Progenitor cell of endocrine pancreas (in vitro differentiated cells): Measurements from ENCODE around the gene CUEDC1. TPM values are rescaled to one million over a fixed set of nuclear protein-coding genes. Genes with fewer than 3 reads are reported as not detected.

ENCODE experiments used
- DNase-seq: peaks from one replicate; pipeline ENCODE4 v3.0.0; 2021; ENCODE audit warnings: low spot score; ENCODE audit not compliant: unreplicated experiment
- H3K27ac Mint-ChIP-seq: 2 replicates; pipeline ENCODE4 v1.8.0; 2021; ENCODE audit warnings: mild to moderate bottlenecking, moderate library complexity, mixed read lengths
- H3K27me3 Mint-ChIP-seq: 2 replicates; pipeline ENCODE4 v1.8.0; 2021; ENCODE audit warnings: mixed read lengths
- H3K36me3 Mint-ChIP-seq: 2 replicates; pipeline ENCODE4 v1.8.0; 2022; ENCODE audit warnings: mixed read lengths; ENCODE audit not compliant: insufficient read depth
- H3K4me1 Mint-ChIP-seq: 2 replicates; pipeline ENCODE4 v1.8.0; 2021; ENCODE audit warnings: low read depth, mixed read lengths
- H3K4me3 Mint-ChIP-seq: 2 replicates; pipeline ENCODE4 v1.8.0; 2021; ENCODE audit warnings: low read depth, mild to moderate bottlenecking, moderate library complexity, mixed read lengths
- H3K9me3 Mint-ChIP-seq: 2 replicates; pipeline ENCODE4 v1.8.0; 2021; ENCODE audit warnings: low read depth, mixed read lengths
- total RNA-seq: library from RNA; stranded (reverse); gene quantifications from 2 replicates; pipeline ENCODE4 v1.2.1, GENCODE V29; 2021
- TF ChIP-seq, protein P1 (sequence below): fragments of 200-600 bp; sonication (generic); IDR thresholded peaks from one replicate; pipeline ENCODE4 v1.5.0; 2021; ENCODE audit warnings: antibody characterized with exemption, mild to moderate bottlenecking; ENCODE audit not compliant: unreplicated experiment

Gene CUEDC1
- total RNA-seq, 1 donor from 2014 or later = 30.8 TPM

DNA sequence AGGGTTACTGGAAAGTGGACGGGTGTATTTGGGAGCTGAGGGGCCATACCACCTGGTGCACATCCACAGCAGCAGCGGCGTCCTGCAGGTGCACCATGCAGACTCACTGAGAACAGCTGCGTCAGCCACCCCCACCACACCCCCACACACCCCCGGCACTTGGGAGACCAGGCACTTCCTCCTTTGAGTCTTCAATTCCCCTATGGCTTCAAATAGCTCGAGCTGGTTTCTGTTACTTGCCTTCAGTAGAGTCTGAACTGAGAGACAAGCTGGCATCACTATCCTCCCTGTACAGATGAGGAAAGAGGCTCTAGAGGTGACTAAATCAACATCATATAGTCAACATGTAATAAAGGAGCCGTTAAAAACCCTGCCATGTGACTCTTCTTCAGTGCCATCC lies 15.4 kb downstream of the CUEDC1 start:
- no peak overlapping the region for H3K4me3 Mint-ChIP-seq
- H3K27me3 Mint-ChIP-seq = no peaks in the 10 kb centered on the region
- no peak for DNase-seq
- no peaks in the 10 kb centered on the region for H3K36me3 Mint-ChIP-seq
- peak overlapping the region; percentile 19 for H3K27ac Mint-ChIP-seq
- TF ChIP-seq, protein P1, sequence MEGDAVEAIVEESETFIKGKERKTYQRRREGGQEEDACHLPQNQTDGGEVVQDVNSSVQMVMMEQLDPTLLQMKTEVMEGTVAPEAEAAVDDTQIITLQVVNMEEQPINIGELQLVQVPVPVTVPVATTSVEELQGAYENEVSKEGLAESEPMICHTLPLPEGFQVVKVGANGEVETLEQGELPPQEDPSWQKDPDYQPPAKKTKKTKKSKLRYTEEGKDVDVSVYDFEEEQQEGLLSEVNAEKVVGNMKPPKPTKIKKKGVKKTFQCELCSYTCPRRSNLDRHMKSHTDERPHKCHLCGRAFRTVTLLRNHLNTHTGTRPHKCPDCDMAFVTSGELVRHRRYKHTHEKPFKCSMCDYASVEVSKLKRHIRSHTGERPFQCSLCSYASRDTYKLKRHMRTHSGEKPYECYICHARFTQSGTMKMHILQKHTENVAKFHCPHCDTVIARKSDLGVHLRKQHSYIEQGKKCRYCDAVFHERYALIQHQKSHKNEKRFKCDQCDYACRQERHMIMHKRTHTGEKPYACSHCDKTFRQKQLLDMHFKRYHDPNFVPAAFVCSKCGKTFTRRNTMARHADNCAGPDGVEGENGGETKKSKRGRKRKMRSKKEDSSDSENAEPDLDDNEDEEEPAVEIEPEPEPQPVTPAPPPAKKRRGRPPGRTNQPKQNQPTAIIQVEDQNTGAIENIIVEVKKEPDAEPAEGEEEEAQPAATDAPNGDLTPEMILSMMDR = no peak
- no peaks in the 10 kb centered on the region for H3K9me3 Mint-ChIP-seq
- peaks cover 32% of the 10 kb centered on the region for H3K4me1 Mint-ChIP-seq

DNA sequence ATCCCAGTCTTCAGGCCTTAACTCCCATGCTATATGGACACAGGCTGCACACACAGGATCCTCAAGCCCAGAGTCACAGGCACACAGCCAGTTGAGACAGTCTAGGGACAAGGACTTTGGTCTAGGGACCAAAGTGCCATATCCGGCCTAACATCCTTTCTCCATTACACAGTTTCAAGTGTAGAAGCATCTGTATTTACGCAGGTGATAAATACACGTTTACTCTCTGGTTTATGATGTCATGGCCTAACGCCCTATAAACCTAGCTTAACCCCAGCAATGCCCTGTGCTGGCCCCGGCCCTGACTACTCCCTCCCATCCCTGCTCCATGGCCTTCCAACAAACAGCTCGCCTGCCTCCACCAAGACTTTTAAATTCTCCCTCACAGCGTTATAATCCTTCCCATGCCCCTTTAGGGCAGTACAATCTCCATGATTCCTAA lies 17.1 kb downstream of the CUEDC1 start:
- Mint-ChIP-seq H3K36me3 (no peaks in the 10 kb centered on the region), H3K27ac (peak overlapping the region; percentile 79), H3K9me3 (no peaks in the 10 kb centered on the region), H3K4me1 (peaks cover 36% of the 10 kb centered on the region), H3K4me3 (no peak overlapping the region), H3K27me3 (no peaks in the 10 kb centered on the region)
- DNase-seq = no peak
- TF ChIP-seq, protein P1 = no peak

DNA sequence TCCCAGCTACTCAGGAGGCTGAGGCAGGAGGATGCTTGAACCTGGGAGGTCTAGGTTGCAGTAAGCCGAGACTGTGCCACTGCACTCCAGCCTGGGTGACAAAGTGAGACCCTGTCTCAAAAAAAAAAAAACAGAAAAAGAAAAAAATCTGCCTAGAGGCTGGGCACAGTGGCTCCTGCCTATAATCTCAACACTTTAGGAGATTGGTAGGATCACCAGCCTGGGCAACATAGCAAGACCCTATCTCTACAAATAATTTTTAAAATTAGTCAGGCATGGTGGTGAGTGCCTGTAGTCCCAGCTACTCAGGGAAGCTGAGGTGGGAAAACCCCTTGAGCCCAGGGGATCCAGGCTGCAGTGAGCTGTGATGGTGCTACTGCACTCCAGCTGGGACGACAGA lies 17.7 kb downstream of the CUEDC1 start:
- no peaks in the 10 kb centered on the region for H3K36me3 Mint-ChIP-seq
- DNase-seq = no peak
- H3K27ac Mint-ChIP-seq = no peak overlapping the region
- no peak overlapping the region for H3K4me3 Mint-ChIP-seq
- H3K4me1 Mint-ChIP-seq = peaks cover 36% of the 10 kb centered on the region
- H3K27me3 Mint-ChIP-seq = no peaks in the 10 kb centered on the region
- TF ChIP-seq, protein P1 = no peak
- no peaks in the 10 kb centered on the region for H3K9me3 Mint-ChIP-seq

DNA sequence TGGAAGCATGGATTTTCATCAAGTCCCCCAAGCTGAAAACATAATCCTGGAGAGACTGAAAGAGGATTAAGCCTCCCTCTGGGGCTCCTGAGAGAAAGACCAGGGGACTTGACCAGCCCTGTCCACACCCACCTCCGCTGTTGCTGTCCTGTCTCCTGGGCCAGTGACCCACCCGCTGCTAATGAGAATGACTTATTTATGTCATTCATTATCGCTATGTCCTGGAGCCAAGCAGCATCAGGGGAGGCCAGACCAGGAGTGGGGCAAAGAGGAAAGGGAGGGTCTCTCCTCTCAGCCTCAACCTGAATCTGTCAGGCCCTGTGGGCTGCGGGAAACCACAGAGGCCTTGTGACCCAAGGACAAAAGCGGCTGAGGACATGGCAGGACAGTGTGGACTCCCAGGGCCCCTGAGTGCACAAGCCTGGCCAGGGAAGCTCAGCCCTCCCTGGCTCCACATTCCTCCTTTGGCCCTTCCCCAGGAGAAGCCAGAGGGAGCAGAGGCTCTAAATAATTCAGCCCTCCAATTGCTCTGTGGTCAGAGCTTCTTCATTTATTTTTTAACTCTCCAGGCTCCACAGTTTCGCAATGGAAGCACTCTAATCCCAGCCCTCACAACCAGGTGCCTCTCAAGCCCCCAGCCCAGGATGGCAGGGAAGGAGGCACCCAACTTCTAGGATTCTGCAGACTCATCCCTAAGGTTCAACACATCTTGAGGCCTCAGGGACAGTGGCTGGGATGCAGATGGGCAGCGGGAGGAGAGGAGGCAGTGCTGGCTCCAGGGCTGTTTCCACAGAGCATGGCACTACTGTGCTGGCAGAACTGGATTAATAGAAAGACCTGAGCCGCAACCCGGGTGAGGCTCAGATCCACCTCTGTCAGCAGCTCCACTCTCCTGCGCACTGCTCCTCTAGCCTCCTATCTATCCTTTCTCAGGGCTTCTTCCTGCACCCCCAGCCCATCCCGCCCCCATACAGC lies 19.1 kb downstream of the CUEDC1 start:
- DNase-seq = no peak
- no peak overlapping the region for H3K4me3 Mint-ChIP-seq

DNA sequence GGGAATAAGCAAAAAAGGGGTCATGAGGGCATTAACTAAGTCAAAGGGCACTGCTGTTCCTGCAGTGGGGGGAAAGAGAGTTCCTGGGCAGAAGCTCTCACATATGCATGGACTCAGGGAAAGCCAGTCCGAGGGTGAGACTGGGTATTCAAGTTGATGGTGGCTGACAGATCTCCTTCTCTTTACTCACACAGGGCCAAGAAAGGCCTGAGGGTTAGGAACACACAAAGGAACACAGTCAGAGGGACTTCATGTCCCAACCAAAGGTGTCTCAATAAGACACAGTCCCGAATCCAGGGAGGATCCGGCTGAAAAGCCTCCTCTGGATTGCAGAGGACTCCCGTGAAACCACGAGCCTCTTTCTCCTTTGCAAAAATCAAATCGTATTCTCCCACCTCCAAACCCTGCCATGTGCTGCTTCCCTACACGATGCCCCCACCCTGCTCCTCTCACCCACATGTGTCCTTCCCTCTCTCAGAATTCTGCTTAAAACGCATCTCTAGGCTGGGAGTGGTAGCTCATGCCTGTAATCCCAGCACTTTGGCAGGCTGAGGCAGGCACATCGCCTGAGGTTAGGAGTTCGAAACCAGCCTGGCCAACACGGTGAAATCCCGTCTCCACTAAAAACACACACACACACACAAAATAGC lies 23.6 kb downstream of the CUEDC1 start:
- Mint-ChIP-seq H3K4me3 (no peak overlapping the region), H3K4me1 (peaks cover 37% of the 10 kb centered on the region), H3K9me3 (no peaks in the 10 kb centered on the region), H3K27me3 (no peaks in the 10 kb centered on the region), H3K27ac (peak overlapping the region; percentile 38), H3K36me3 (no peaks in the 10 kb centered on the region)
- DNase-seq = no peak
- TF ChIP-seq, protein P1 = no peak

More for the DNA sequence above, 19.1 kb downstream of the CUEDC1 start:
- peaks cover 36% of the 10 kb centered on the region for H3K4me1 Mint-ChIP-seq
- no peaks in the 10 kb centered on the region for H3K9me3 Mint-ChIP-seq
- H3K27ac Mint-ChIP-seq = peak overlapping the region; percentile 99
- TF ChIP-seq, protein P1 = no peak
- H3K27me3 Mint-ChIP-seq = no peaks in the 10 kb centered on the region
- no peaks in the 10 kb centered on the region for H3K36me3 Mint-ChIP-seq
